OCI-M2 (cell line): ENCODE measurements around the gene EEA1.

ENCODE experiments used
- DNase-seq: peaks from one replicate; lab custom pipeline; 2025; ENCODE audit not compliant: unreplicated experiment; lab: John Stamatoyannopoulos, UW

Gene EEA1

DNA sequence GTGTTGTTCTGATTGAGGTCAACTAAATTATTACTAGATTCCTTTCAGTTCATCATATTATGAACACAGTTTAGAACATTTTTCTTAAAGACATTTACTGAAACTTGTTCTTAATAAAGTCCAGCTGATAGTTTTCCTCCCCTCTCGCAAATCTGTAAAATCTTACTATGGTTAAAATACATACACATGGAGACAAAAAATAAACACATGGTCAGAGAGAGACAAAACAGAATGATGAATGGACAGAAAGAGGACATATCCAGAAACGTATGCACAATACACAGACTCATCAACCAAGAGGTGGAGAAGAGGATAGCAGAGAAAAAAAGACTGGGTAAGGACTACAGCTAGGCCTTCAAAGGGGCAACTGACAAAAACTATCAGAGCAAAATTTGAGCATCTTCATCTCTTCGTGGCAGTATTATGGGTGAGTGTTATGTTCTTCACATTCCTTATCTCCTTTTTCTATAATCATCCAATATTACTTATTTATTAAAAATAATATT is 38.4 kb downstream of the EEA1 start:
- no peak for DNase-seq

DNA sequence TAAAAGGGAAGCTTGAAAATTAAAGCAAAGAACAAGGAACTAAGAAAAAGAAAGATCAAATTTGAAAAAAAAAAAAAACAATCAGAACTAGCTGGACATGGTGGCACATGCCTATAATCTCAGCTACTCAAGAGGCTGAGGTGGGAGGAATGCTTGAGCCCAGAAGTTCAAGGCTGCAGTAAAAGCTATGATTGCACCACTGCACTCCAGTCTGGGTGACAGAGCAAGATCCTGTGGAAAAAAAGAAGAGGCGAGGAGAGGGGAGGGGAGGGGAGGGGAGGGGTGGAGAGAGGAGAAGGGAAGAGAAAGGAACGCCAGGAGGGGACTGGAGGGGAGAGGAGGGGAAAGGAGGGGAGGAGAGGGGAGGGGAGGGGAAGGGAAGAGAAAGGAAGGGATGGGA is 43.0 kb downstream of the EEA1 start:
- no peak for DNase-seq

DNA sequence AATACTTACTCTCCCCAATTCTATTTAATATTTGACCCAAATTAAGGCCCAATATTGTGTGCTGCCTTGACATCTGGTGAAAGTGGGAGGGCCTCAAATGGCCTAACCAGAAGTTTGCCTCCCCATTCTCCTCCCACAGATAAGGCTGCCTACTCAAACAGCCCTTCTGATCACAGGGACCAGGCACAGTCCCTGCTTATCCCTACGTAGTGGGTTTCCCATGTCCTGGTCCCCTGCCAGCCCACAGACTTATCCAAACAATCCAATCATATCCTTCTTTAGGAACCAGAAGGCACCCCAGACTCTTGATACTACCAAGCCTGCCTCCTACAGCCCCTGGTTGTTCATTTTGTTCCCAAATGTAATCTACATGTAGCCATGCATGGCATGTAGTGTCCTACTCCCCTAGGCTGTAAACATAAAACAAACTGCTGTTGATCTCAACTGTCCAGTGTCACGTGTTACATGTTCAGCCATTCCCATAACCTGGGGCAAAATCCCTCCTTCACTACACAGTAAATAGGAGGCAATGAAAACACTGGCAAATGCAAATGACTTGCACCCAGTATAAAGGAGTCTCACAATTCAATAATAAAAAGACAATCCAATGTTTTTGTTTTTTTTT is 49.3 kb downstream of the EEA1 start:
- DNase-seq, result no peak

DNA sequence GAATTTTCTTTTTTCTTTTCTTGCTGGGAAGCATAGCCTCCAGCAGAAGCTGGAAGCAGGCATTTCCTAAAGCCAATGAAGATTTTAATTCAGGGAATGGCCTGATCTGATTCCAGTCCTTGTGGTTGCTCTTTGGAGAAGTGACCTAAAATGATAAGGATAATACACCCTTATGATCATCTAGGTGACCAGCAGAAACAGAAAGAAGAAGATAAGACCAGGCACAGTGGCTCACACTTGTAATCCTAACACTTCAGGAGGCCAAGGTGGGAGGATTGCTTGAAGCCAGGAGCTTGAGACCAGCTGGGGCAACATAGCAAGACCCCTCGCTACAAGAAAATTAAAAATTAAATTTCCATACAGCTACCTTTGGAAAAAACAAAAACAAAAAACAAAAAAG is 51.2 kb downstream of the EEA1 start:
- no peak for DNase-seq

DNA sequence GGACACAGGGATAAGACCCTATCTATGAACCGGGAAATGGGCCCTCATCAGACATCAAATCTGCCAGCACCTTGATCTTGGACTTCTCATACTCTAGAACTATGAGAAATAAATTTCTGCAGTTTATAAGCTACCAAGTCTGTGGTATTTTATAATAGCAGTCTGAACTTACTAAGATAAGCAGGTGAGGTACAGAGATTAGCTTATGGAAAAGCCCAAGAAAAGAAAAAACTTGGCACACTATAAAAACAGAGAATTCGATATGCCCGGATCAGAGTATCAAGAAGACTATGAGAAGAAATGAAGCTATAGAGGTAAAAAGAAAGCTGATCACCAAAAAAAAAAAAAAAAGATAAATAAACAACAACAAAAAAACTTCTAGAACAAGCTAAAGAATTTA is 52.6 kb downstream of the EEA1 start:
- DNase-seq, result no peak

DNA sequence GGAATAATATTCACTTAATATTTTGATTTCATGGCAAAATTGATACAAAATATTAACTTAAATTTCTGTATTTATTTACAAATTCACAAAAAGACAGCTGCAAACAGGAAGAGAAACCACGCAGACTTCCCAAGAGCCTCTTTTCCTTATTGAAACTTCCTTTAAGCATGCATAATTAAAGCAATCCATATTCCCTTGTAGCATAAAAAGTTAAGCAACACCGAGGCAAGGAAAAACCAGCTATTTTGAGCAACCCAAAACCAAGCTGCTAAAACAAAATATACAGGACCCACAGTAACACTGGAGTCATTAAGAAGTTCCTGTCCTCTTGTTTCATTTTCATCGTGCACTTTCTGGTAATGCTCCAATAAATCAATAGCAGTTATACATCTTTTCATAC is 58.0 kb downstream of the EEA1 start:
- DNase-seq, result no peak

DNA sequence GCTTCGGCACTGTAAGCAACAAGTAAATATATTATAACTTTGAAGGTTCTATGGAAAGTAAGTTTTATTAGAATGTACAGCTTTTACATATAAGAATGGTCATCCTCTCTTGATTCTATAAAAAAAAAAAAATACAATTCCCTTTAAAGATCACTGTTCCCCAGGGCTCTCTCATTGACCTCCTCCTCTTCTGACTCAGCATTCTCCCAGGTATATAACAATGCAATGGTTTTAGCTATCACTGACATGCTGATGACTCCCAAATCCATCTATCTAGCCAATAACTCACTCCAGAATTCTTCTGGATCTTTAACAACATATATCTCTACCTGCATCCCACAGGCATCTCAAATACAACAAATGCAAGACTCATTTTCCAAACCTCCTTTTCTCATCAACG is 62.7 kb downstream of the EEA1 start:
- DNase-seq, result no peak

DNA sequence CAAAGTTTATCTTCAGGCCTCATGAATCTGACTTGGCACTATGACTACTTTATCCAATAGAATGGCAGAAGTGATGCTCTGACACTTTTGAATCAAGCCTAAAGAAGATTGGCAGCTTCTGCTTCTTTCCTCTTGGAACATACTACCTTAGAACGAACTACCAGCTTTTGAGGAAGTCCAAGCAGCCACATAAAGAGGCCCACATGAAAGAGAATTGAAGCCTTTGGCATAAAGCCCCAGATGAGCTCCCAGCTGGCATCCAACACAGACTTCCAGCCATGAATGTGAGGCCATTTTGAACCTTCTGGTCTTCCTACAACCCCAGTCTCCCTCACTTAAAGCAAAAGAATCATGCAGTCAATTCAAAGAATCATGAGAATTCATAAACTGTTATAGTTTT is 65.8 kb downstream of the EEA1 start:
- no peak for DNase-seq

DNA sequence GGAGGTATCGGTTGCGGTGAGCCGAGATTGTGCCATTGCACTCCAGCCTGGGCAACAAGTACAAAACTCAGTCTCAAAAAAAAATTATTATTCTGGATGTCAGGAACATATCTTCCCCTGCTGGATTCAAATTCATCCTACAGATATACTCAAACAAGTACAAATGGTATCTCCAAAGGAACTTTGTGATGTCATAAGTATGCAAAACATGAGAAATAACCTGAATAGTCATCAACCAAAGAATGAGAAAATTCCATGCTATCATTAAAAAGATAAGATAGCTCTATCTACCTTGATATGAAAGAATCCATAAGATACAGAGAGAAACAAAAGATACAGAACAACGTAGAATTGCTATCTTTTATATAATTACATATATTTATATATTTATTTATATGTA is 67.7 kb downstream of the EEA1 start:
- DNase-seq, result no peak

DNA sequence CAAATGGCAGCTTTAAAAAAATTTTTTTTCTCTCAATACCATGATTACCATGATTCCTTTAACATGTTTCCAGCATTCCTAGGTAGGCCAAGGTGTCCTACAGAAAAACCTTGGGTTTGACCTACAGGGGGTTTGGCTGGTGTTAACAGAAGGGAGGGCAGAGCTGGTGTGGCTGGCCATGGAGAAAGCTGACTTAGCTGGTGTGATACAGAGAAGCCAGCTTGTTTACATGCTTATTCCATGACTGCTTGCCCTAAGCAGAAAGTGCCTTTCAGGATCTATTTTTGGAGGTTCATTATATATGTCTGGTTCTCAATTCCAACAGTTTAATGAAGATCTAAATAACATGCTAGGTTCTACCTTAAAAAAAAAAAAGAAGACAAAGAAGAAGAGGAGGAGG is 68.6 kb downstream of the EEA1 start:
- no peak for DNase-seq

DNA sequence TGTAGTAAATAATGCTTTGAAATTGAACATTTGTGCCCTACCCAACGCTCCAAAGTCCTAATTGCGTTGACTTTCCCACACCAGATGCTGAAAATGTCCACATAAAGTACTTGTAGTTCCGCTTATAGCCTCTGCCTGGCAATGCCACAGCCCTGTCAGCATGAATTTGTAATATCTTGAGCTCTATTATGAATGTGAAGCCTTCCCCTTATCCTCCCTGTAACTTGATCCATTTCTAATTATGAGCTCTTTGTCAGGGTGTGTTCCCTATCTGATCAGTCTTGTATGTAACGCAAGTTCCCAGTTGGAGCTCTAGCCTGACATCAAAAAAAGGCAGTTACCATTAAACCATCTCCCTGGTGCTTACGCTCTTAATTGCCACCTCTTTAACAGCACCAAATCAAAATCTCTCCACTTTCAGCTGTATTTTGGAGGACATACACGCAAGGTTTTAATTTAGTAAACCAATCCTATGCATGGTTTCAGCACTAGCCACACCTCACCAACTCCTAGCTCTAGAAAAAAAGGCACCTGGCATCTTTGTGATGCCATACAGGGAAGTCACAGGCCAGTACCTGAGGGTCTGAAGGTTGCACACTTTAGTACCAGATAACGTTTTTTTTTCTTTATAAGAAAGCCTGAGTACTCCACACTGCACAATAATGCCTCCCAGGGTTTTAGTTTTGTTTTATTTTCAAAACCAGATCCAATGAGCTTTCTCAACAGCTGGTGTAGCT is 69.3 kb downstream of the EEA1 start:
- DNase-seq, result no peak

DNA sequence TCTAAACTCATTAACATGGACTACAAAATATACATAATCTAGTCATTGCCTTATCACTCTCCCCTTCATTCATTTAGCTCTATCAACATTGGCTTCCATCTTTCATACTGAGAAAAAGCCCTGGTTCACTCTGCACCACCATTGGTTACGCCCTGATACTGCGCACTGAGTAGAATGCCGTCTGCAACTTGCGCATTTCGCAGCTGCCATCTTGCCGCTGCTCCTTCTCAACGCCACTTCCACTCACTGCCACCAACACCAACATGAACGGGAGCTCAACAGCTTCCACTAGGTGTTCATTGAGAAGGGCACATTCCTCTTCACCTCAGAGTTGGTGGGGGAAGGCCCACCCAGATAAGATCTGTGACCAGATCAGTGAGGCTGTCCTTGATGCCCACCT is 71.3 kb downstream of the EEA1 start:
- DNase-seq, result no peak

DNA sequence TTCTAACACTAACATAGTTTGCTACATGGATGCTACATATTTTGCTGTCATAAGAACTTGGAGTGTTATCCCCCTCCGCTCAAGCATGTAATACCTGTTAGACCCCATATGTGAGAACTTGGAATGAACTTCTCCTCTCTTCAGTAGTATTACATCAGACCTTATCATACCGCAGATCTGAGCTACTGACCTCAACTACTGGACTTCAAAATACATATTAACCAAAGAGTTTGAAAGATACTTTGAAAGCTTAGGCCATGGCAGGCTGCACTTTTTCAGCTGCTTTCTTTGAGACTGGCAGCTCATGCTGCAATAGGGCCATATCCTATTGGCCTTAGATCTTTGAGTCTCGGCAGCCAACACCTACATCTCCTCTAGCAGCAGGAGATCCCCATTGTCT is 74.8 kb downstream of the EEA1 start:
- no peak for DNase-seq

DNA sequence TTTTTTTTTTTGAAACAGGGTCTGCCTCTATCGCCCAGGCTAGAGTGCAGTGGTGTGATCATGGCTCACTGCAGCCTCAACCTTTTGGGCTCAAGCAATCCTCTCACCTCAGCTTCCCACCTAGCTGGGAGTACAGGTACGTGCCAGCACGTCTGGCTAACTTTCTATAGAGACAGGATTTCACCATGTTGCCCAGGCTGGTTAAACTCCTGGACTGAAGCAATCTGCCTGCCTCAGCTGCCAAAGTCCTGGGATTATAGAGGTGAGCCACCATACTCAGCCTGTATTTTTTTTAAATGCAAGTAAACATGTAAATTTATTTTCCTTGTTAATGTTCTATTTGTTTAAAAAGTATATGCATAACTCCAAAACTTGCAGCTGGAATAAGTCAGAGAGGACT is 80.4 kb downstream of the EEA1 start:
- DNase-seq, result no peak

DNA sequence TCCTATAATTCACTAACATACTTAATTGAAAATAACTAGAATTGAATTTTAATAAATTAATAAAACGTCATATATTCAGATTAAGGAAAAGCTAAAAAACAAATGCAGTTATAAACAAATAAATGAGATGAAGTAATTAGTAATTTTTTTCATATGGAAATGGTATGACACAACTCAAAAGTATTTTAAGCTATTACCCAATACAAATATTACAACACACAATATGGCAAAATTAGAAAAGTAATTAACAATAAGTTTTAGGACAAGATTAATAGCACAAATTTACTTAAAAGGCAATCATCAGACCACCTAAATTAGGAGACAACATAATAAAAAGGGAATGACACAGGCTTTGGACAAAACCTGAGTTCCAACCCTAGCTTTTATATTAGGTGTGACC is 81.7 kb downstream of the EEA1 start:
- DNase-seq, result no peak

DNA sequence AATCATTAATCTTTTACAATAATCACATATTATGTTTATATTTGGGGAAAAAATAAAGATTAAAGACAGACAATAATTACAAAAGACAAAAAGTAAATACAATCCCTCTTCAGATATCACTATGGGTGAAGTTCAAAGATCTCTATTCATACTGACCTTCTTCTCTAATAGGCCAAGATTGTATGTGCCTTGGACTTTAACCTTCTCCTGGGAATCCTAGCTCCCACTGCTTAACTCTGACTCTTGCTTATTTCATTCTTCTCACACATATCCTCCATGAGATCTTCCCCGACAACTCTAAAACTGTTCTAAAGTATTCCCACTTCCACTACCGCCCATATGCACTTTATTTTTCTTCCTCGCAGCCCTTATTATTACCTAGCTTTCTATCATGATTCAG is 83.8 kb downstream of the EEA1 start:
- no peak for DNase-seq

DNA sequence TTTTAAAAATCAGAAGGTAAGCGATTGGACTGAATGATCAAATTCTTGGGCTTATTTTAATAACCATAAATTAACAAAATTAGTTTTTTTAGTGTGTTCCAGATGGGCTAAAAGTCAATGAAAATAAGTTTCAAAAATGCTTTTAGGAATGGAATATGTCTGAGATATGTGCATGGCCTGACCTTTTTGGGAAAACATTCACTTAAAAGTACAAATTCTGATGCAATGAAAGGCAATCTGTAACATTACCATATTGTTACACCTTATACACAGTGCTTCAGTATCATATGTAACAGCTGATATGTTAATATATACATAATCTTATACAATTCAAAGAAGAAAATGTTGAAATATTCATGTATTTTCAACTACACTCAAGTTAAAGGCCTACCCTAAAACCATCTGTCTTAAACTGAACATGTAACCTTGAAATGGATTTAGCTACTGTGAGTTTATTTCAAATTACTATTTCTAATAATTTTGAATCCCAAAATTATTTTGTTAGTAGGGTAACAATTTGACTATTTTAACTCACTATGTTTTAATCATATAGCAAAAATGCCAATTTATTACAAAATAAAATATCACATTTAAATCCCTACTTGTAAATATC is 84.8 kb downstream of the EEA1 start:
- no peak for DNase-seq

DNA sequence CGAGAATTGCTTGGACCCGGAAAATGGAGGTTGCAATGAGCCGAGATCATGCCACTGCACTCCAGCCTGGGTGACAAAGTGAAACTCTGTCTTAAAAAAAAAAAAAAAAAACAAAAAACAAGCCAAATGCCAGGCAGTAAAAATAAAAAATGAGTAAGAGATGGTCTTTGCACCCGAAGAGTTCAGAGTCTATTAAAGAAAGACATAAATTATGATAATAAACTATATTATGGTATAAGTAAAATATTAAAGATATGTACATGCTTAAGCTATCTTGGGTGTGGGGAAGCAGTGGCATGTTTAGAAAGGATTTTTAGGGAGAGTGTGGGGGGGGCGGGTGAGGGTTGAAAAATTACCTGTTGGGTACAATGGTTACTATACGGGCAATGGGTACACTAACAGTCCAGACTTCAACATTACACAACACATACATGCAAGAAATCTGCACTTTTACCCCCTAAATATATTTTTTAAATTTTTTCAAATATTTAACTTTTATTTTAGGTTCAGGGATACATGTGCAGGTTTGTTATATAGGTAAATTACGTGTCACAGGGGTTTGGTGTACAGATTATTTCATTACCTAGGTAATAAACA is 99.3 kb downstream of the EEA1 start:
- DNase-seq, result no peak

DNA sequence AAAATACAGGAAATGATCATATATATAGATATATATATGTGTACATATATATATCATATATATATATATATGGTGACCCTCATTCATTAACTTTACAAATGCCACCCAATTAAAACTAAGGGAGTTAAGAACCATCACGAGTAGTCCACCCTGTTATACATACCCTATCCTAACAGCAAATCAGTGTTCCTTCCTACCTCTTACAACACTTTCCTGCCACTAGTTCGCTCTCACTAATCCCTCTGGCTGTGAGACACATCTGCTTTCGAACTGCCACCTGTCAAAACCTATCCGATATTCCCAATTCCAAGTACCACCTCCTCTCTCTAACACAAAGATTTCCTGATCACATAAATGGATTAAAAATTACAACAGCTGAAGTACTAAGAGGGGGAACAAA is 100.5 kb downstream of the EEA1 start:
- no peak for DNase-seq

DNA sequence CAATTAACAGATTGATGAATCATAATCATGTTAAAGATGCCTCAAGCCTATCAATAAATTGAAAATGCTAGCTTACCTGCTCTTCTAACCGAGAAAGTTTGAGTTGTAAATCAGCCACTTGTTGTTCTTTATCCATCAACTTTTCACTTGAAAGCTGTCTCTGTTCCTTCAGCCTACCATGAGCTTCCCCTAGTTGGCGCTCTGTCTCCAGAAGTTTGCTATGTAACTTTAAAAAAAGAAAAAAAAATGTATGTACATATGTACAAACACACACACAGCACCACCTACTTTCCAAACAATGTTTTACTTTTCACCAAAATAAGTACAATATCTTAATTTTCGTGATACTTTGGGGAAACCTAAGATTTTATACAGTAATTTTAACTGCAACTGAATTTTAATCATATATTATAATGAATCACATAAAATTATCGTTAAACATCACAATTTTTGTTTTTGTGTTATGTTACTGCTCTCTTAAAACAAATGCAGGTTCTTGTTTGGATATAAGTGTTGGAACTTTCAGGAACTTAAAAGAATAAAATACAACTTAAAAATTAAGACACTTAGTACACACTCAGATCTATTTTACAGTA is 101.2 kb downstream of the EEA1 start:
- no peak for DNase-seq

DNA sequence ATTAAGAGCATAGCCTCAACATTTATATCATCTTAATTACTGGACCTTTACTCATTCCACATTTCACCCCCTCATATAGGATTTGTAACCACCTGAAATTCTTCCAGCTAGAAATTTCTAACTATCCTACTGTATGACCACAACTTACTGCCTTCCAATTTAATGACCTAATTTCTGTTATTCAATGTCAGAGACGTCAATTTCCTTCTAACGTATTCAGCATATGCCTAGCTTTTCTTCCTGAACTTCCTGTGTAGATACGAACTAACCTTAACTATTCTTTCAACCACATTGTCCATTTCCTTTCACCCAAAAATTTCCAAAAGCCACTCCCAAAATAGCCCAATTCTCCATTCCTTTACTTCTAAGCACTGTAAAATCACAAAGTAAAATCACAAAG is 108.0 kb downstream of the EEA1 start:
- DNase-seq, result no peak

DNA sequence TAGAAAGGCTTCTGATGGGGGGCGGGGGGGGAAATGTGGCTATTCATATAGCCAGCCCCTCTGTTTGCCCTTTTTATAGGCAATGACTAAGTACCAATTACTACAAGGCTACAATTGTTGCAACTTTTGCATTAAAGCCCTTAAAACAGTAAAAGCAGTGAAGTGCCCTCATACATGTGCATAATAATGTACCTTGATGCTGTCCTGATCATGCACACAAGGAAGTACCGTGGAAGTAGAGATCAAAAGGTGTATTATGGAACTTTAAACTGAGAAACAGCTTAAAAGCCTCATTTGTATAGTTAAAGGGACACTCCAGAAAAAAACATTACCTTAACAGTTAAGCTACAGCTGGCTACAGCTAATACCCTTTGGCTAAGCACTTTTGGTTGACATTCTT is 114.5 kb downstream of the EEA1 start:
- no peak for DNase-seq
